GM21576 (cell line): ENCODE measurements around the gene MAD1L1.

Source experiments
- ATAC-seq: cut with Tn5 transposase; IDR thresholded peaks from one replicate; pipeline ENCODE4 v1.9.1; 2021; ENCODE audit warnings: mild to moderate bottlenecking, moderate library complexity; ENCODE audit not compliant: unreplicated experiment

The MAD1L1 gene

GRCh38 chr7:2008936-2009540 is 223.7 kb downstream of the MAD1L1 start:
- ATAC-seq: no peak

- no peak for ATAC-seq
Observed at GRCh38 chr7:2008101-2008935, 224.4 kb downstream of the MAD1L1 start.

- no peak for ATAC-seq
Observed at GRCh38 chr7:2007551-2007950, 225.2 kb downstream of the MAD1L1 start.

GRCh38 chr7:2006921-2007381 is 225.8 kb downstream of the MAD1L1 start:
- no peak for ATAC-seq

GRCh38 chr7:2006231-2006771 is 226.4 kb downstream of the MAD1L1 start:
- ATAC-seq: no peak

GRCh38 chr7:2005786-2006185 is 227.0 kb downstream of the MAD1L1 start:
- ATAC-seq: no peak

GRCh38 chr7:2004841-2005725 is 227.7 kb downstream of the MAD1L1 start:
- ATAC-seq: no peak

GRCh38 chr7:2003931-2004812 is 228.6 kb downstream of the MAD1L1 start:
- no peak for ATAC-seq

- ATAC-seq: no peak
Observed at GRCh38 chr7:2003451-2003930, 229.3 kb downstream of the MAD1L1 start.

- ATAC-seq: no peak
Observed at GRCh38 chr7:2002561-2003450, 229.9 kb downstream of the MAD1L1 start.

- ATAC-seq: no peak
Observed at GRCh38 chr7:2001601-2002442, 230.9 kb downstream of the MAD1L1 start.

GRCh38 chr7:2000746-2001321 is 231.9 kb downstream of the MAD1L1 start:
- ATAC-seq: no peak

- ATAC-seq: no peak
Observed at GRCh38 chr7:2000153-2000687, 232.5 kb downstream of the MAD1L1 start.

GRCh38 chr7:1999278-1999984 is 233.3 kb downstream of the MAD1L1 start:
- ATAC-seq: no peak

- ATAC-seq: no peak
Observed at GRCh38 chr7:1998146-1998545, 234.6 kb downstream of the MAD1L1 start.

- no peak for ATAC-seq
Observed at GRCh38 chr7:1997537-1998076, 235.1 kb downstream of the MAD1L1 start.

GRCh38 chr7:1996816-1997215 is 235.9 kb downstream of the MAD1L1 start:
- ATAC-seq: no peak
